GM15510 (cell line): ENCODE measurements around the gene ARHGEF6.

Experiments
- POLR2A ChIP-seq: IDR thresholded peaks from 3 replicates; pipeline ENCODE4 v1.6.1; 2011; ENCODE audit warnings: borderline replicate concordance; ENCODE audit not compliant: insufficient read length; ENCODE audit errors: extremely low read depth

The ARHGEF6 gene

GRCh38 chrX:136652822-136653723 is 127.7 kb downstream of the ARHGEF6 start:
- no peak for TF ChIP-seq POLR2A

DNA sequence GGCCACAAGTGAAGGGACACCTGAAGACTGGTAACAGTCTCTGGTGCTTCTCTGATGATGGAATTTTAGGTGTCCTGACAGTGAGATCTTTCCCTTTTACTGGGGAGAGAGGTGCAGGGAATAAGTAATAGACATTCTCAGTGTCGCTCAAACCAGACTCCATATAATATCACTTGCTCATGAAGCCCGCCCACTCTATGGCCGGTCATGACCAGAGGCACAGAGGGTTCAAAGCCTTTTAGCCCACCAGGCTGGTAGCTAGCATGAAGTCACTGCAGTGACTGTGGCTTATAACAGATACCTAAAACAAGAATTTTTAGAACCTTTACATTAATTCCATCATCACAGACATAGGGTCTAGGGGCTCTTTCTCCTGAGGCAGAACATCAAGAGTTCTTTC is 129.9 kb downstream of the ARHGEF6 start:
- no peak for TF ChIP-seq POLR2A

GRCh38 chrX:136647677-136648360 is 132.9 kb downstream of the ARHGEF6 start, which contains the start of gene CD40LG:
Gene CD40LG, plus strand, starts transcription at chrX:136648158. Its CDS starts 91 bp downstream, at chrX:136648249.
- no peak for TF ChIP-seq POLR2A

- TF ChIP-seq POLR2A, result no peak
Observed at GRCh38 chrX:136646602-136647239, 134.0 kb downstream of the ARHGEF6 start.

- no peak for TF ChIP-seq POLR2A
Observed at GRCh38 chrX:136643243-136643642, 137.5 kb downstream of the ARHGEF6 start.

- TF ChIP-seq POLR2A, result no peak
Observed at GRCh38 chrX:136639506-136640176, 141.1 kb downstream of the ARHGEF6 start.

DNA sequence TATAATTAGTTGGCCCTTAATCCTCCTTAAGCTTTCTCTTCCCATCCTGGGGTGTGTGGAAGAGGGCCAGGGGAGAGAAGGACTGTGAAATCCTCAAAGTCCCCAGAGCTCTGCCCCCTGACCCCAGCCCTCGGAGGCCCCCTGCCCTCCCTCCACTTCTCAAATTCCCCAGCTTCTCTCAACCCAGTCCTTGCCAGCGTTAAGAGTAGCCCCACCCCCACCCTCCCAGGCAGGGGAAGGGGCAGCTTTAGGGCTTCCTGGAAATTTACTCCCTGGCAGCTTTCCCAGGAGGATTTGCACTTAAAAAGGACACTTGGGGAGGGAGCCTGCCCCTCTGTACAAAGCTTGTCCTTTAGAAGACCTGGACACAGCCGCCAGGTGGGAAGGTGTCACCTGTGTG is 144.6 kb downstream of the ARHGEF6 start:
- no peak for TF ChIP-seq POLR2A

- TF ChIP-seq POLR2A, result no peak
Observed at GRCh38 chrX:136635235-136635634, 145.5 kb downstream of the ARHGEF6 start.

DNA sequence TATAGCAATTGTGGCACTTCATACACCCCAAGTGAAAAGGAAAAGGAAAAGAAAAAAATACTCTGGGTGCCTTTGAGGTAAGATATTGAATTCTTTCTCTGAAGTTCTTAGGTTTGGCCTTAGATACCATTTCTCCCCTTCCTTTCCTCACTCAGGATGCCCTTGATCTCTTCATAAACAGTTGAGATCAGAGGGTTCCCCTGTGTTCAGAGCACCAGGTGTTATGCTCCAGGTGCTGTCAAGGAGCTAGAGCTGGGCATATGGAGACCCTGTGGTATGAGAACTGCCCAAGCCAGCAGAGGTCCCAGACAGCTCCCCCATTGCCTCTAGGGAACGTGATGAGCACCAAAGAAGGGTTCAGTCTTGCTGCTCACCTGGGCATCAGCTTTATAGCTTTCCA is 149.9 kb downstream of the ARHGEF6 start:
- TF ChIP-seq POLR2A, result no peak

- TF ChIP-seq POLR2A, result no peak
Observed at GRCh38 chrX:136629084-136629750, 151.5 kb downstream of the ARHGEF6 start.

- TF ChIP-seq POLR2A, result no peak
Observed at GRCh38 chrX:136627409-136627808, 153.3 kb downstream of the ARHGEF6 start.

GRCh38 chrX:136626891-136627290 is 153.8 kb downstream of the ARHGEF6 start:
- TF ChIP-seq POLR2A, result no peak

DNA sequence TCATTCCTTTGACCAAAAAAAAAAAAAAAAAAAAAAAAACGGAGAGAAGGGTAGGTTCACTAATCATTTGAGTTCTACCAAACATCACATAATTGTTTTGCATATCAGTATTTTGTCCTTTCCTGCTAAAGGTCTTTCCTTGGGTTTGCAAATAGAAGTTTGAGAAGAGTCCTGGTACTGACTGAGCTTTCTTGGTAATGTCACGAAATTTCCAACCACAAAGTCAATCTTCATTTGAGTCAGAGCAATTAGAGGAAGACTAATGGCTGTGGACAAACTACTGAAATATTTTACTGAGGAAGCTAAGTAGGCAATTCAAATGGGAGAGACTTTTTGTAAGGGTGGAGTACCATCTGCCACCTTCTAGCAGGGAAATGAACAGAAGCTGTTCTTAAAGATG is 154.5 kb downstream of the ARHGEF6 start:
- no peak for TF ChIP-seq POLR2A

DNA sequence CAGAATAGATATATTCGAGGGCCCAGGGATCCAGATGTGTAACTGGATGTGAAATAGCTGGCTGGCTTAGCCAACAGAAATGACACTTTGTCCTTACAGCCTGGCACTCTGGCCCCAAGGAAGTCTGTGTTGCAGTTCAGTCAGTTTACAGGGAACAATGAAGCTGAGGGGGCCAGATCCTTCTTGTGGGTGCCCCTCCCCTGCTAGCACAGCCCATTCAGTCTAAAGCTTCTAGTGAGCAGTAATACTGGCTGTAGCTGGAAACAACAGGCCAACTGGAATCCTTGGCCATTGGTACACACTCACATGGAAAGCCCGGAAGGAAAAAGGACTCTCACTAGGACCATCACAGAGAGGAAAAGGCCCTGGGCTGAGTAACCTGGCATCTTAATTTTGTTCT is 155.5 kb downstream of the ARHGEF6 start:
- TF ChIP-seq POLR2A, result no peak
